CD14-positive monocyte (primary cell): ENCODE measurements around the gene CDH8. TPM values are rescaled to one million over a fixed set of nuclear protein-coding genes. Genes with fewer than 3 reads are reported as not detected.

Source experiments
- DNase-seq, 3 donors: peaks; one replicate each; pipeline ENCODE4 v3.0.0-alpha.2; 2011 to 2022
- H2AFZ ChIP-seq: 2 replicates; pipeline ENCODE4 v1.6.0; 2012; ENCODE audit warnings: mild to moderate bottlenecking, low read depth, low read length, inconsistent platforms; ENCODE audit not compliant: insufficient read depth, poor library complexity, severe bottlenecking
- H3K27ac ChIP-seq, 2 donors: 1 replicate in 1 of 2; 2 replicates in 1 of 2; pipeline ENCODE4 v1.5.1; 2012 to 2013; ENCODE audit warnings: low read length in 2 of 2, control low read depth in 1 of 2, inconsistent platforms in 1 of 2, low read depth in 1 of 2, mild to moderate bottlenecking in 1 of 2
- H3K27me3 ChIP-seq, 2 donors: one replicate each; pipeline versions ENCODE4 v1.6.0 to v1.6.1; 2011 to 2013; ENCODE audit warnings: low read length in 2 of 2; ENCODE audit not compliant: control insufficient read depth in 2 of 2, insufficient read depth in 2 of 2
- H3K36me3 ChIP-seq, 2 donors: replicated peaks in 1 of 2; 1 replicate in 1 of 2; 2 replicates in 1 of 2; pipeline versions ENCODE4 v1.5.1 to v1.6.1; 2012 to 2013; ENCODE audit warnings: low read length in 2 of 2, control low read depth in 1 of 2, inconsistent platforms in 1 of 2, mild to moderate bottlenecking in 1 of 2; ENCODE audit not compliant: insufficient read depth in 2 of 2, control insufficient read depth in 1 of 2
- H3K4me1 ChIP-seq, 2 donors: 1 replicate in 1 of 2; 2 replicates in 1 of 2; pipeline versions ENCODE4 v1.5.1 to v1.6.1; 2012 to 2013; ENCODE audit warnings: low read length in 2 of 2, control low read depth in 1 of 2, inconsistent platforms in 1 of 2, mild to moderate bottlenecking in 1 of 2, moderate library complexity in 1 of 2; ENCODE audit not compliant: insufficient read depth in 2 of 2, control insufficient read depth in 1 of 2
- H3K4me2 ChIP-seq: replicated peaks from 2 replicates; pipeline ENCODE3; 2012; ENCODE audit warnings: low read length, moderate library complexity, mild to moderate bottlenecking; ENCODE audit not compliant: poor library complexity, severe bottlenecking; ENCODE audit errors: extremely low read depth
- H3K4me3 ChIP-seq, 3 experiments: fragments of 200-600 bp in 1 of 3; sonication (generic) in 1 of 3; replicated peaks in 1 of 3; 1 replicate in 2 of 3; 2 replicates in 1 of 3; pipeline ENCODE4 v1.5.1; 2011 to 2013; ENCODE audit warnings: low read length in 3 of 3, mild to moderate bottlenecking in 3 of 3, control low read depth in 2 of 3, low read depth in 2 of 3, inconsistent platforms in 1 of 3, moderate library complexity in 1 of 3
- H3K79me2 ChIP-seq: 2 replicates; pipeline ENCODE4 v1.6.0; 2012; ENCODE audit warnings: mild to moderate bottlenecking, control low read depth, inconsistent platforms, low read length, moderate library complexity; ENCODE audit not compliant: insufficient read depth
- H3K9ac ChIP-seq: 2 replicates; pipeline ENCODE4 v1.6.0; 2017; ENCODE audit warnings: low read length, mild to moderate bottlenecking; ENCODE audit not compliant: insufficient read depth, poor library complexity, severe bottlenecking
- H3K9me3 ChIP-seq, 2 donors: replicated peaks in 1 of 2; 1 replicate in 1 of 2; 2 replicates in 1 of 2; pipeline versions ENCODE4 v1.5.1 to v1.6.1; 2012 to 2013; ENCODE audit warnings: low read length in 2 of 2, control low read depth in 1 of 2; ENCODE audit not compliant: control insufficient read depth in 1 of 2, insufficient read depth in 1 of 2
- H4K20me1 ChIP-seq: 2 replicates; pipeline ENCODE4 v1.6.0; 2012; ENCODE audit warnings: mild to moderate bottlenecking, low read length, control low read depth, moderate library complexity; ENCODE audit not compliant: insufficient read depth
- H3K27ac Mint-ChIP-seq, 7 donors: one replicate each; pipeline ENCODE4 v1.8.0; 2020; ENCODE audit warnings: mild to moderate bottlenecking in 7 of 7, mixed read lengths in 7 of 7, moderate library complexity in 6 of 7, inconsistent platforms in 2 of 7
- H3K27me3 Mint-ChIP-seq, 3 donors: one replicate each; pipeline ENCODE4 v1.8.0; 2021 to 2022; ENCODE audit warnings: low read depth in 3 of 3, mild to moderate bottlenecking in 3 of 3, mixed read lengths in 3 of 3, moderate library complexity in 3 of 3, inconsistent platforms in 1 of 3
- H3K36me3 Mint-ChIP-seq, 2 donors: one replicate each; pipeline ENCODE4 v1.8.0; 2020; ENCODE audit warnings: mixed read lengths in 2 of 2, inconsistent platforms in 1 of 2, mild to moderate bottlenecking in 1 of 2
- H3K4me1 Mint-ChIP-seq: one replicate; pipeline ENCODE4 v1.8.0; 2020; ENCODE audit warnings: mild to moderate bottlenecking, mixed read lengths
- H3K4me3 Mint-ChIP-seq, 2 donors: one replicate each; pipeline ENCODE4 v1.8.0; 2020; ENCODE audit warnings: mild to moderate bottlenecking in 2 of 2, mixed read lengths in 2 of 2, moderate library complexity in 1 of 2
- H3K9me3 Mint-ChIP-seq, 7 donors: one replicate each; pipeline ENCODE4 v1.8.0; 2020 to 2022; ENCODE audit warnings: mixed read lengths in 7 of 7, mild to moderate bottlenecking in 6 of 7, moderate library complexity in 6 of 7, inconsistent platforms in 2 of 7
- CTCF ChIP-seq: fragments of 200-600 bp; IDR thresholded peaks from one replicate; pipeline ENCODE4 v1.8.0; 2022; ENCODE audit warnings: antibody characterized with exemption, mild to moderate bottlenecking
- WGBS: methylation state at CpG from one replicate; pipeline ENCODE4 v1.1.5; 2013; ENCODE audit warnings: missing lambda C conversion rate; ENCODE audit not compliant: insufficient coverage; 5-methylcytosine and 5-hydroxymethylcytosine counted together
- intact Hi-C, 2 donors: fragments of 100-400 bp; cut with micrococcal nuclease; formaldehyde crosslinking; loops; one replicate each; pipeline versions ENCODE4 v1.15.0 to v1.15.1; 2023
- polyA plus RNA-seq, 3 donors: library from polyadenylated mRNA; depleted of rRNA in 1 of 3; unstranded in 2 of 3; stranded (reverse) in 1 of 3; fragments of 300-500 nt in 2 of 3; fragments of >200 nt in 1 of 3; fragmentation: Illumina TruSeq in 2 of 3; gene quantifications; 1 replicate in 2 of 3; 2 replicates in 1 of 3; pipeline ENCODE4 v1.2.3, GENCODE V29; 2012 to 2021

Gene CDH8
- polyA plus RNA-seq, 3 donors = not detected

GRCh38 chr16:62019851-62020250 lies 16.4 kb downstream of the CDH8 start:
- no peaks in the 10 kb centered on the region for H3K9me3 Mint-ChIP-seq
- H3K36me3 Mint-ChIP-seq = no peaks in the 10 kb centered on the region
- Histone ChIP-seq H3K27ac (no peak overlapping the region), H3K4me2 (no peak overlapping the region), H3K9me3 (no peaks in the 10 kb centered on the region), H3K4me3 (no peak overlapping the region), H3K4me1 (no peaks in the 10 kb centered on the region), H4K20me1 (no peaks in the 10 kb centered on the region), H3K79me2 (no peaks in the 10 kb centered on the region), H2AFZ (no peak overlapping the region), H3K9ac (no peak overlapping the region), H3K36me3 (no peaks in the 10 kb centered on the region), H3K27me3 (no peaks in the 10 kb centered on the region)
- H3K4me3 Mint-ChIP-seq = no peak overlapping the region
- H3K27me3 Mint-ChIP-seq = peaks cover 0 to 1% (median 0%) of the 10 kb centered on the region in 3 donors
- no peaks in the 10 kb centered on the region for H3K4me1 Mint-ChIP-seq
- intact Hi-C loops = no loop called here
- H3K27ac Mint-ChIP-seq = no peak overlapping the region
- WGBS = no CpG with 5 or more reads among the region's 1 CpG
- DNase-seq = no peak
- TF ChIP-seq CTCF = no peak

GRCh38 chr16:62018301-62019060 lies 17.8 kb downstream of the CDH8 start:
- H3K4me2 ChIP-seq = no peak overlapping the region
- H3K4me1 ChIP-seq = no peaks in the 10 kb centered on the region
- no peaks in the 10 kb centered on the region for H3K27me3 ChIP-seq
- peaks cover 0 to 1% (median 0%) of the 10 kb centered on the region in 3 donors for H3K27me3 Mint-ChIP-seq
- H4K20me1 ChIP-seq = no peaks in the 10 kb centered on the region
- H3K9ac ChIP-seq = no peak overlapping the region
- H3K9me3 Mint-ChIP-seq = peaks cover 0 to 3% (median 0%) of the 10 kb centered on the region in 7 donors
- 89% methylated on average over 3 of the region's 15 CpGs for WGBS
- no peaks in the 10 kb centered on the region for H3K36me3 ChIP-seq
- H3K4me3 Mint-ChIP-seq = no peak overlapping the region
- H2AFZ ChIP-seq = no peak overlapping the region
- H3K4me1 Mint-ChIP-seq = no peaks in the 10 kb centered on the region
- H3K79me2 ChIP-seq = no peaks in the 10 kb centered on the region
- TF ChIP-seq CTCF = no peak
- DNase-seq = no peak
- H3K27ac ChIP-seq = no peak overlapping the region
- intact Hi-C loops = no loop called here
- H3K27ac Mint-ChIP-seq = no peak overlapping the region
- H3K4me3 ChIP-seq = no peak overlapping the region
- H3K9me3 ChIP-seq = no peaks in the 10 kb centered on the region
- no peaks in the 10 kb centered on the region for H3K36me3 Mint-ChIP-seq
